GM12878 (cell line): ENCODE data around the gene HK3. TPM values are rescaled to one million over a fixed set of nuclear protein-coding genes. Genes with fewer than 3 reads are reported as not detected.

ENCODE experiments used
- ATAC-seq: fragments of 200-7000 bp; cut with Tn5 transposase; 3 replicates; pipeline ENCODE4 v1.9.1; 2020; ENCODE audit warnings: mild to moderate bottlenecking, moderate library complexity
- BruUV-seq: library from RNA; stranded (reverse); fragments of 400-500 nt; replicated peaks from 2 replicates; lab custom pipeline; 2021; lab: Mats Ljungman, UMichigan
- CTCF ChIA-PET: fragments of 300-600 bp; sonication (Branson Sonifier 250); formaldehyde crosslinking; extraction: SDS; loops from one replicate; lab custom pipeline; 2021; ENCODE audit warnings: inconsistent platforms; lab: Yijun Ruan, JAX
- POLR2A ChIA-PET: fragments of 350-600 bp; formaldehyde crosslinking; extraction: SDS; loops from one replicate; lab custom pipeline; 2021; ENCODE audit warnings: inconsistent platforms; lab: Charles Lee
- RAD21 ChIA-PET: fragments of 300-600 bp; sonication (Branson Sonifier 250); formaldehyde crosslinking; loops from one replicate; lab custom pipeline; 2023; ENCODE audit warnings: antibody characterized with exemption; ENCODE audit not compliant: unreplicated experiment; lab: Charles Lee
- SMC1A ChIA-PET: fragments of 300-600 bp; sonication (Branson Sonifier 250); formaldehyde crosslinking; loops from one replicate; lab custom pipeline; 2023; ENCODE audit not compliant: unreplicated experiment, uncharacterized antibody; lab: Charles Lee
- DNase-seq: peaks from one replicate; pipeline ENCODE4 v3.0.0-alpha.2; 2011; ENCODE audit warnings: low read depth, low spot score
- FAIRE-seq: peaks from 3 replicates; lab custom pipeline; 2011; peaks lifted over from hg19 to GRCh38; lab: Jason Lieb, UNC
- H2AFZ ChIP-seq: 2 replicates; pipeline ENCODE4 v1.6.0; 2011; ENCODE audit warnings: low read depth, low read length, control low read depth; ENCODE audit not compliant: control insufficient read depth
- H3K27ac ChIP-seq: 2 replicates; pipeline ENCODE4 v1.5.1; 2011; ENCODE audit warnings: control low read depth; ENCODE audit not compliant: control insufficient read depth, insufficient read depth
- H3K27me3 ChIP-seq, 2 experiments: replicated peaks in 1 of 2; 2 replicates each; pipeline versions ENCODE4 v1.6.0 to v1.6.1; 2011; ENCODE audit warnings: low read length in 1 of 2; ENCODE audit not compliant: control insufficient read depth in 2 of 2, insufficient read depth in 2 of 2
- H3K36me3 ChIP-seq, 2 experiments: 2 replicates each; pipeline ENCODE4 v1.5.1; 2011; ENCODE audit warnings: low read length in 1 of 2; ENCODE audit not compliant: control insufficient read depth in 2 of 2, insufficient read depth in 2 of 2
- H3K4me1 ChIP-seq: 2 replicates; pipeline ENCODE4 v1.6.1; 2011; ENCODE audit warnings: mild to moderate bottlenecking, low read length, moderate library complexity, mixed read lengths; ENCODE audit not compliant: control insufficient read depth, insufficient read depth
- H3K4me2 ChIP-seq: 2 replicates; pipeline ENCODE4 v1.6.0; 2011; ENCODE audit warnings: control low read depth; ENCODE audit not compliant: control insufficient read depth, insufficient read depth
- H3K4me3 ChIP-seq: fragments of 200-600 bp; sonication (generic); 2 replicates; pipeline ENCODE4 v1.5.1; 2016
- H3K79me2 ChIP-seq: 2 replicates; pipeline ENCODE4 v1.6.0; 2011; ENCODE audit warnings: low read length; ENCODE audit not compliant: control insufficient read depth, insufficient read depth
- H3K9ac ChIP-seq: 2 replicates; pipeline ENCODE4 v1.8.0; 2011; ENCODE audit warnings: low read length, control low read depth, mixed read lengths; ENCODE audit not compliant: control insufficient read depth, insufficient read depth
- H3K9me3 ChIP-seq: replicated peaks from 3 replicates; pipeline ENCODE4 v1.5.1; 2011; ENCODE audit warnings: mild to moderate bottlenecking, low read length; ENCODE audit not compliant: control insufficient read depth, insufficient read depth
- H4K20me1 ChIP-seq: 2 replicates; pipeline ENCODE4 v1.6.0; 2011; ENCODE audit not compliant: control insufficient read depth, insufficient read depth
- BMI1 ChIP-seq: fragments of 450-650 bp; IDR thresholded peaks from 2 replicates; pipeline ENCODE4 v1.6.1; 2016; ENCODE audit warnings: mild to moderate bottlenecking, moderate library complexity, borderline replicate concordance
- ESRRA ChIP-seq: IDR thresholded peaks from 2 replicates; pipeline ENCODE4 v1.6.1; 2012; ENCODE audit warnings: mild to moderate bottlenecking, low read length, improper control_type of control experiment
- HCFC1 ChIP-seq: fragments of 150-350 bp; IDR thresholded peaks from 2 replicates; pipeline ENCODE4 v1.6.1; 2014; ENCODE audit warnings: low read length
- MEF2B ChIP-seq: fragments of 450-650 bp; IDR thresholded peaks from 2 replicates; pipeline ENCODE4 v1.6.1; 2018; ENCODE audit warnings: mild to moderate bottlenecking, moderate library complexity; ENCODE audit not compliant: partially characterized antibody, poor library complexity, severe bottlenecking
- MTA2 ChIP-seq: fragments of 450-650 bp; IDR thresholded peaks from 2 replicates; pipeline ENCODE4 v1.6.1; 2016; ENCODE audit warnings: low read depth, mild to moderate bottlenecking, moderate library complexity
- PML ChIP-seq: IDR thresholded peaks from 2 replicates; pipeline ENCODE4 v1.6.1; 2012; ENCODE audit warnings: low read length, inconsistent platforms
- POLR2AphosphoS5 ChIP-seq: IDR thresholded peaks from 2 replicates; pipeline ENCODE4 v1.6.1; 2011; ENCODE audit warnings: mild to moderate bottlenecking, low read length, inconsistent platforms
- RB1 ChIP-seq: fragments of 450-650 bp; formaldehyde crosslinking; IDR thresholded peaks from 2 replicates; pipeline ENCODE4 v1.6.1; 2017; ENCODE audit warnings: mild to moderate bottlenecking, borderline replicate concordance
- RFX5 ChIP-seq: IDR thresholded peaks from 2 replicates; pipeline ENCODE4 v1.6.1; 2011; ENCODE audit warnings: low read depth, low read length, improper control_type of control experiment
- SMC3 ChIP-seq: IDR thresholded peaks from 2 replicates; pipeline ENCODE4 v1.6.1; 2011; ENCODE audit warnings: low read length, improper control_type of control experiment, borderline replicate concordance
- SREBF1 ChIP-seq: IDR thresholded peaks from 2 replicates; pipeline ENCODE4 v1.6.1; 2012; ENCODE audit warnings: mild to moderate bottlenecking, low read length
- YY1 ChIP-seq: IDR thresholded peaks from 2 replicates; pipeline ENCODE4 v1.6.1; 2011; ENCODE audit warnings: low read depth, mild to moderate bottlenecking, low read length
- WGBS: methylation state at CpG from one replicate; pipeline ENCODE4 v1.1.6; 2016; ENCODE audit warnings: low lambda C conversion rate; ENCODE audit not compliant: insufficient replicate concordance, insufficient coverage; ENCODE audit errors: missing lambda C conversion rate; 5-methylcytosine and 5-hydroxymethylcytosine counted together
- in situ Hi-C: fragments of 300-500 bp; cut with MboI; formaldehyde crosslinking; loops from 9 replicates; pipeline ENCODE4 v1.14.3; 2018; ENCODE audit warnings: mixed read lengths
- intact Hi-C: fragments of 100-400 bp; cut with micrococcal nuclease; formaldehyde crosslinking; loops from one replicate; pipeline ENCODE4 v1.14.2; 2022; ENCODE audit not compliant: unreplicated experiment
- polyA plus RNA-seq, 11 experiments: library from polyadenylated mRNA; depleted of rRNA in 4 of 11; unstranded in 6 of 11; stranded (reverse) in 5 of 11; fragments of >200 nt; fragmentation: Nextera tagmentation in 4 of 11; fragmentation: Illumina TruSeq in 1 of 11; extraction: Ambion mirVana in 4 of 11; extraction: Trizol in 1 of 11; gene quantifications; 1 replicate in 1 of 11; 2 replicates in 10 of 11; pipeline versions ENCODE4 v1.2.1 to v1.2.3, GENCODE V29; 2011 to 2016; ENCODE audit warnings: inconsistent platforms in 2 of 11, missing spikeins in 2 of 11, low read depth in 1 of 11
- total RNA-seq, 4 experiments: library from RNA; depleted of rRNA in 3 of 4; stranded (reverse); fragments of >200 nt in 3 of 4; fragmentation: Illumina TruSeq in 1 of 4; extraction: Trizol in 1 of 4; gene quantifications; 2 replicates each; pipeline versions ENCODE4 v1.2.1 to v1.2.3, GENCODE V29; 2013 to 2021
- TF ChIP-seq, protein P1 (sequence below): IDR thresholded peaks from 2 replicates; pipeline ENCODE4 v1.6.1; 2012; ENCODE audit warnings: mild to moderate bottlenecking, low read depth, low read length
- TF ChIP-seq, protein P2 (sequence below): fragments of 450-650 bp; IDR thresholded peaks from 2 replicates; pipeline ENCODE4 v1.6.1; 2017; ENCODE audit warnings: mild to moderate bottlenecking
- TF ChIP-seq, protein P3 (sequence below): fragments of 450-650 bp; IDR thresholded peaks from 2 replicates; pipeline ENCODE4 v1.6.1; 2016; ENCODE audit warnings: mild to moderate bottlenecking

HK3 gene
- total and polyA plus RNA-seq, 10 of the 15 experiments (the other 5 are each of a cell fraction or from before 2014, with no cell fraction given), result 0.13 to 1.3 (median 0.26) TPM; not detected in 4

DNA sequence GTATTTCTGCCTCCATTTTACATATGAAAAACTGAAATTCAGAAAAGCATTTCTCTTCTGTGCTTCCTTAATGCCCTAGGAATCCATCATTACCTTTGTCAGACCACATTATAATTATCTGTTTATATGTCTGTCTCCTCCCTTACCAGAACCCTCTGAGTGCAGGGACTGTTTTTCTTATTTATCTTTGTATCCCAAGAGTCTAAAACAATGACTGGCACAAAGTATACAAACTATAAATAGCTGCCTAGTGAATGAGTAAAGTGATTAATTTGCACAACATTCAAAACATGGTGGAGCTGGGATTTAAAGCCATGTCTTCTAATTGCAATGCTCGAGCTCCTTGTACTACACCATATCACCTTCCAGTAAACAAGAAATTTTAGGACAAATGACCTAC lies 49.3 kb upstream of the HK3 start:
- ChIA-PET SMC1A (interaction anchor here (0.6 to 0.9 kb wide), 2 partner anchors 9 to 88 kb away, joined by 3 read pairs; no protein-coding TSS in a partner anchor), POLR2A (interaction anchor here (1.6 kb wide), 1 partner anchor 10 kb away, joined by 7 read pairs; no protein-coding TSS in a partner anchor), CTCF (no interaction called here), RAD21 (no interaction called here)
- TF ChIP-seq POLR2AphosphoS5 (no peak), MTA2 (no peak), HCFC1 (no peak), RB1 (no peak), SREBF1 (no peak), MEF2B (no peak), PML (no peak), SMC3 (no peak), BMI1 (no peak), ESRRA (no peak), YY1 (no peak), RFX5 (no peak)
- TF ChIP-seq, protein P1, sequence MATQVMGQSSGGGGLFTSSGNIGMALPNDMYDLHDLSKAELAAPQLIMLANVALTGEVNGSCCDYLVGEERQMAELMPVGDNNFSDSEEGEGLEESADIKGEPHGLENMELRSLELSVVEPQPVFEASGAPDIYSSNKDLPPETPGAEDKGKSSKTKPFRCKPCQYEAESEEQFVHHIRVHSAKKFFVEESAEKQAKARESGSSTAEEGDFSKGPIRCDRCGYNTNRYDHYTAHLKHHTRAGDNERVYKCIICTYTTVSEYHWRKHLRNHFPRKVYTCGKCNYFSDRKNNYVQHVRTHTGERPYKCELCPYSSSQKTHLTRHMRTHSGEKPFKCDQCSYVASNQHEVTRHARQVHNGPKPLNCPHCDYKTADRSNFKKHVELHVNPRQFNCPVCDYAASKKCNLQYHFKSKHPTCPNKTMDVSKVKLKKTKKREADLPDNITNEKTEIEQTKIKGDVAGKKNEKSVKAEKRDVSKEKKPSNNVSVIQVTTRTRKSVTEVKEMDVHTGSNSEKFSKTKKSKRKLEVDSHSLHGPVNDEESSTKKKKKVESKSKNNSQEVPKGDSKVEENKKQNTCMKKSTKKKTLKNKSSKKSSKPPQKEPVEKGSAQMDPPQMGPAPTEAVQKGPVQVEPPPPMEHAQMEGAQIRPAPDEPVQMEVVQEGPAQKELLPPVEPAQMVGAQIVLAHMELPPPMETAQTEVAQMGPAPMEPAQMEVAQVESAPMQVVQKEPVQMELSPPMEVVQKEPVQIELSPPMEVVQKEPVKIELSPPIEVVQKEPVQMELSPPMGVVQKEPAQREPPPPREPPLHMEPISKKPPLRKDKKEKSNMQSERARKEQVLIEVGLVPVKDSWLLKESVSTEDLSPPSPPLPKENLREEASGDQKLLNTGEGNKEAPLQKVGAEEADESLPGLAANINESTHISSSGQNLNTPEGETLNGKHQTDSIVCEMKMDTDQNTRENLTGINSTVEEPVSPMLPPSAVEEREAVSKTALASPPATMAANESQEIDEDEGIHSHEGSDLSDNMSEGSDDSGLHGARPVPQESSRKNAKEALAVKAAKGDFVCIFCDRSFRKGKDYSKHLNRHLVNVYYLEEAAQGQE, result no peak
- TF ChIP-seq, protein P2, sequence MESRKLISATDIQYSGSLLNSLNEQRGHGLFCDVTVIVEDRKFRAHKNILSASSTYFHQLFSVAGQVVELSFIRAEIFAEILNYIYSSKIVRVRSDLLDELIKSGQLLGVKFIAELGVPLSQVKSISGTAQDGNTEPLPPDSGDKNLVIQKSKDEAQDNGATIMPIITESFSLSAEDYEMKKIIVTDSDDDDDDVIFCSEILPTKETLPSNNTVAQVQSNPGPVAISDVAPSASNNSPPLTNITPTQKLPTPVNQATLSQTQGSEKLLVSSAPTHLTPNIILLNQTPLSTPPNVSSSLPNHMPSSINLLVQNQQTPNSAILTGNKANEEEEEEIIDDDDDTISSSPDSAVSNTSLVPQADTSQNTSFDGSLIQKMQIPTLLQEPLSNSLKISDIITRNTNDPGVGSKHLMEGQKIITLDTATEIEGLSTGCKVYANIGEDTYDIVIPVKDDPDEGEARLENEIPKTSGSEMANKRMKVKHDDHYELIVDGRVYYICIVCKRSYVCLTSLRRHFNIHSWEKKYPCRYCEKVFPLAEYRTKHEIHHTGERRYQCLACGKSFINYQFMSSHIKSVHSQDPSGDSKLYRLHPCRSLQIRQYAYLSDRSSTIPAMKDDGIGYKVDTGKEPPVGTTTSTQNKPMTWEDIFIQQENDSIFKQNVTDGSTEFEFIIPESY, result no peak
- TF ChIP-seq, protein P3, sequence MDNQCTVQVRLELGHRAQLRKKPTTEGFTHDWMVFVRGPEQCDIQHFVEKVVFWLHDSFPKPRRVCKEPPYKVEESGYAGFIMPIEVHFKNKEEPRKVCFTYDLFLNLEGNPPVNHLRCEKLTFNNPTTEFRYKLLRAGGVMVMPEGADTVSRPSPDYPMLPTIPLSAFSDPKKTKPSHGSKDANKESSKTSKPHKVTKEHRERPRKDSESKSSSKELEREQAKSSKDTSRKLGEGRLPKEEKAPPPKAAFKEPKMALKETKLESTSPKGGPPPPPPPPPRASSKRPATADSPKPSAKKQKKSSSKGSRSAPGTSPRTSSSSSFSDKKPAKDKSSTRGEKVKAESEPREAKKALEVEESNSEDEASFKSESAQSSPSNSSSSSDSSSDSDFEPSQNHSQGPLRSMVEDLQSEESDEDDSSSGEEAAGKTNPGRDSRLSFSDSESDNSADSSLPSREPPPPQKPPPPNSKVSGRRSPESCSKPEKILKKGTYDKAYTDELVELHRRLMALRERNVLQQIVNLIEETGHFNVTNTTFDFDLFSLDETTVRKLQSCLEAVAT, result no peak
- no TSS peak for BruUV-seq
- H2AFZ ChIP-seq, result no peak overlapping the region
- no peak for FAIRE-seq
- H3K4me2 ChIP-seq, result no peak overlapping the region
- in situ Hi-C loops, result no loop called here
- H3K79me2 ChIP-seq, result no peaks in the 10 kb centered on the region
- no peak for DNase-seq
- H3K4me1 ChIP-seq, result no peaks in the 10 kb centered on the region
- no peaks in the 10 kb centered on the region for H4K20me1 ChIP-seq
- WGBS, result 100% methylated on average over 1 of the region's 1 CpG
- no peak overlapping the region for H3K4me3 ChIP-seq
- H3K27me3 ChIP-seq, result no peaks in the 10 kb centered on the region
- no peaks in the 10 kb centered on the region for H3K9me3 ChIP-seq
- ATAC-seq, result no peak
- no peak overlapping the region for H3K27ac ChIP-seq
- intact Hi-C loops, result no loop called here
- H3K36me3 ChIP-seq, result peaks cover 0 to 17% of the 10 kb centered on the region in 2 experiments
- H3K9ac ChIP-seq, result no peak overlapping the region
